NT2/D1 (cell line): ENCODE measurements around the gene SYNPO2L.

ENCODE experiments used
- YY1 ChIP-seq: IDR thresholded peaks from 2 replicates; pipeline ENCODE4 v1.6.1; 2011; ENCODE audit not compliant: insufficient read length, insufficient read depth
- ZNF274 ChIP-seq: IDR thresholded peaks from 2 replicates; pipeline ENCODE4 v1.6.1; 2011; ENCODE audit warnings: mild to moderate bottlenecking, low read depth, low read length

GRCh38 chr10:73650537-73651331, 5.1 kb downstream of the SYNPO2L start:
- TF ChIP-seq ZNF274, result no peak
- TF ChIP-seq YY1, result no peak
